Measurements from ENCODE around the gene ATP8A2. TPM values are rescaled to one million over a fixed set of nuclear protein-coding genes. Genes with fewer than 3 reads are reported as not detected.

Gene ATP8A2
- total and polyA plus RNA-seq, 12 donors, result under 0.01 to 0.18 (median 0.10) TPM; not detected in 3

- intact Hi-C loops (cut with DNase I), result no loop called here
- TF ChIP-seq CTCF (IDR thresholded peaks at IDR 0.05), result no peak
- H3K27me3 ChIP-seq, result peaks cover 0 to 23% (median 0%) of the 10 kb centered on the region in 7 donors
- H3K4me3 ChIP-seq, result no peak overlapping the region
- H3K36me3 ChIP-seq, result no peaks in the 10 kb centered on the region
- ATAC-seq, result no peak
- no peak for DNase-seq
- WGBS, 2 donors, result 75 to 78% methylated on average over 2 of the region's 2 CpGs
- H3K4me1 ChIP-seq, result no peaks in the 10 kb centered on the region
- no peaks in the 10 kb centered on the region for H3K9me3 ChIP-seq
- H3K27ac ChIP-seq, result no peak overlapping the region
These were observed 226.6 kb downstream of the ATP8A2 start for GRCh38 chr13:25598421-25598820.

DNA sequence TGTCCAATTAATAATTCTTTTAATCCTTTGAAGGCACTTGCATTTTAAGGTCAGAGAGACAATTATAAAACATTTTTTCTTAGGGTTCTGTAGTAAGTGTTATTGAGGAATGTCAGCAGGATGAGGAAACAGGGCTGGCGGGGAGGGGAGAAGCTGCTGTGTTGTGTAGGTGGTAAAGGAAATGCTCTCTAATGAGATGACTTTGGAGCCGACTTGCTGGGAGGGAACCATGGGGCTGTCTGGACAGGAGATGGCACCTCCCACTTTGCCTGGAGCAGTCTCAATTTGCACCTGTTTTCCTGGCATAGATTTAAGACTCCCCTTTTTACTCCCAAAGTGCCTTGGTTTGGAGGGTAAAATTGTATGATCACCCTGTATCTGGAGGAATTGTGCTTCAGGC lies 230.4 kb downstream of the ATP8A2 start:
- Histone ChIP-seq H3K27me3 (peaks cover 0 to 22% (median 0%) of the 10 kb centered on the region in 7 donors), H3K4me3 (no peak overlapping the region), H3K4me1 (no peaks in the 10 kb centered on the region), H3K9me3 (no peaks in the 10 kb centered on the region), H3K27ac (no peak overlapping the region), H3K36me3 (no peaks in the 10 kb centered on the region)
- intact Hi-C loops (cut with DNase I), result no loop called here
- TF ChIP-seq CTCF (IDR thresholded peaks at IDR 0.05), result no peak
- DNase-seq (no peak), ATAC-seq (no peak)
- 39 to 42% methylated on average over 2 of the region's 2 CpGs for WGBS, 2 donors

DNA sequence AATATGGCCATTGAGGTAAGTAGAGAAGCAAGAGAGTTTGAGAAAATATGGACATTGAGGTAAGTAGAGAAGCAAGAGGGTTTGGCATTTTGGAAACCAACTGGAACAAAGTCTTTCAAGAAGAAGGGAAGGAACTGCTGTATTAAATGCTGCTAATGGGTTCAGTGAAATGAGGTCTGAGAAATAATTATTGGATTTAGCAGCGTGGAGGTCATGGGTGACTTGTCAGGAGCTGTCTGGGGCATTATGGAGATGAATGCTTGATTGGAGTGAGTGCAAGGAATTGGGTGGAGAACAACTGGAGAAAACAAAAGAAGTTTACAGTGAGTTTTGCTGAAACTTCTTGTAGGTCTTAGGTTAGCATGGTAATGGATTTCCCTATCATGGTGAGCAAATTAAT lies 232.3 kb downstream of the ATP8A2 start:
- Histone ChIP-seq H3K4me3 (no peak overlapping the region), H3K9me3 (no peaks in the 10 kb centered on the region), H3K4me1 (no peaks in the 10 kb centered on the region), H3K27me3 (peaks cover 0 to 22% (median 0%) of the 10 kb centered on the region in 7 donors), H3K36me3 (no peaks in the 10 kb centered on the region), H3K27ac (no peak overlapping the region)
- 76 to 83% methylated on average over 1 of the region's 1 CpG for WGBS, 2 donors
- intact Hi-C loops (cut with DNase I), result no loop called here
- no peak for TF ChIP-seq CTCF (IDR thresholded peaks at IDR 0.05)
- DNase-seq (no peak), ATAC-seq (no peak)

DNA sequence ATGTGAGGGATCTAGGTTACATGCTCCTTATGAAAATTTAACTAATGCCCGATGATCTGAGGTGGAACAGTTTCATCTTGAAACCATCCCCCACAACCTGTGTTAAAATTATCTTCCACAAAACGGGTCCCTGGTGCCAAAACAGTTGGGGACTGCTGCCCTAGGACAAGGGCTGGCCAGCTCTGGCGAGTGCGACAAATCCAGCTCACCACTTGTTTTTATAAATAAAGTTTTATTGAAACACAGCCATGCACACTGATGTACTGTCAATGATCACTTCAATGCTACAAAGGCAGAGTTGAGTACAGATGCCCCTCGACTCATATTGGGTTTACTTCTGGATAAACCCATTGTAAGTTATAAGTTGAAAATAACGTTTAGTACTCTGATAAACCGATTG lies 235.3 kb downstream of the ATP8A2 start:
- peaks cover 0 to 15% (median 0%) of the 10 kb centered on the region in 7 donors for H3K27me3 ChIP-seq
- H3K4me1 ChIP-seq, result no peaks in the 10 kb centered on the region
- intact Hi-C loops (cut with DNase I), result no loop called here
- ATAC-seq (no peak), DNase-seq (no peak)
- peaks cover 0 to 17% (median 0%) of the 10 kb centered on the region in 11 donors for H3K9me3 ChIP-seq
- 82 to 87% methylated on average over 7 of the region's 7 CpGs for WGBS, 2 donors
- H3K27ac ChIP-seq, result no peak overlapping the region
- TF ChIP-seq CTCF (IDR thresholded peaks at IDR 0.05), result no peak
- no peaks in the 10 kb centered on the region for H3K36me3 ChIP-seq
- H3K4me3 ChIP-seq, result no peak overlapping the region
